Spleen (tissue), 11 donors: ENCODE data around the gene TIPARP. TPM values are rescaled to one million over a fixed set of nuclear protein-coding genes. Genes with fewer than 3 reads are reported as not detected.

Source experiments
- DNase-seq: peaks from one replicate; pipeline ENCODE4 v3.0.0-alpha.2; 2020
- H3K27ac ChIP-seq, 8 donors: fragments of 200-600 bp; sonication (generic) in 7 of 8; 1 replicate in 4 of 8; 2 replicates in 4 of 8; pipeline versions ENCODE4 v1.5.0 to v1.8.0; 2016 to 2021; ENCODE audit warnings: inconsistent platforms in 4 of 8, mild to moderate bottlenecking in 4 of 8, moderate library complexity in 1 of 8
- H3K27me3 ChIP-seq, 7 donors: fragments of 200-600 bp; sonication (generic) in 6 of 7; replicated peaks in 1 of 7; 1 replicate in 4 of 7; 2 replicates in 3 of 7; pipeline versions ENCODE4 v1.5.0 to v1.8.0; 2016 to 2021; ENCODE audit warnings: inconsistent platforms in 3 of 7, mild to moderate bottlenecking in 1 of 7
- H3K36me3 ChIP-seq, 6 donors: fragments of 200-600 bp; sonication (generic) in 5 of 6; 1 replicate in 4 of 6; 2 replicates in 2 of 6; pipeline versions ENCODE4 v1.5.0 to v1.8.0; 2016 to 2021; ENCODE audit warnings: inconsistent platforms in 2 of 6
- H3K4me1 ChIP-seq, 6 donors: fragments of 200-600 bp; sonication (generic) in 5 of 6; 1 replicate in 3 of 6; 2 replicates in 3 of 6; pipeline versions ENCODE4 v1.5.0 to v1.8.0; 2016 to 2021; ENCODE audit warnings: inconsistent platforms in 3 of 6
- H3K4me3 ChIP-seq, 8 donors: fragments of 200-600 bp; sonication (generic) in 7 of 8; 1 replicate in 4 of 8; 2 replicates in 4 of 8; pipeline versions ENCODE4 v1.5.0 to v1.8.0; 2016 to 2021; ENCODE audit warnings: inconsistent platforms in 4 of 8, mild to moderate bottlenecking in 4 of 8, moderate library complexity in 2 of 8
- H3K9me3 ChIP-seq, 8 donors: fragments of 200-600 bp; sonication (generic) in 7 of 8; 1 replicate in 4 of 8; 2 replicates in 4 of 8; pipeline versions ENCODE4 v1.5.0 to v1.8.0; 2016 to 2021; ENCODE audit warnings: inconsistent platforms in 4 of 8
- POLR2A ChIP-seq, 3 donors: fragments of 450-650 bp; IDR thresholded peaks; one replicate each; pipeline ENCODE4 v1.5.1; 2017; ENCODE audit warnings: antibody characterized with exemption in 3 of 3, mild to moderate bottlenecking in 1 of 3
- POLR2AphosphoS5 ChIP-seq, 3 donors: sonication (generic); formaldehyde crosslinking; IDR thresholded peaks; one replicate each; pipeline ENCODE4 v1.5.1; 2017; ENCODE audit warnings: antibody characterized with exemption in 3 of 3
- WGBS, 5 donors: extraction: QIAGEN DNeasy Blood & Tissue Kit in 3 of 5; methylation state at CpG; one replicate each; pipeline versions ENCODE4 v1.1.5 to v1.1.7; 2013 to 2018; 5-methylcytosine and 5-hydroxymethylcytosine counted together
- intact Hi-C: fragments of 100-400 bp; cut with DNase I; formaldehyde crosslinking; loops from one replicate; pipeline ENCODE4 v1.15.0; 2023; ENCODE audit warnings: low total_unique reads
- polyA plus RNA-seq, 3 donors: library from polyadenylated mRNA; stranded (reverse); fragments of 200-250 nt; gene quantifications; one replicate each; pipeline ENCODE4 v1.2.1, GENCODE V29; 2013
- total RNA-seq, 7 donors: library from RNA; depleted of rRNA in 3 of 7; stranded (reverse); fragments of >200 nt in 3 of 7; fragmentation: NEBNext Ultra II Directional in 4 of 7; extraction: Animal tissue kit (Norgen Biotek cat#: 25700) in 4 of 7; gene quantifications; one replicate each; pipeline versions ENCODE4 v1.1.0 to v1.2.1, GENCODE V29; 2016 to 2021
- TF ChIP-seq, protein P1 (sequence below), 11 experiments: fragments of 200-600 bp in 7 of 11; fragments of 450-650 bp in 4 of 11; sonication (generic) in 4 of 11; IDR thresholded peaks in 8 of 11; conservative IDR thresholded peaks in 3 of 11; 1 replicate in 7 of 11; 2 replicates in 4 of 11; pipeline versions ENCODE4 v1.4.0 to v1.8.0; 2016 to 2021; ENCODE audit warnings: antibody characterized with exemption in 11 of 11, inconsistent platforms in 4 of 11, mild to moderate bottlenecking in 1 of 11
- donor health status: healthy with polysubstance abuse.
- donor health status: DM: no; HTN: no; CAD: no; lungs with moderate emphysema.
- donor health status: DM: no; HTN: no; CAD: no.
- donor health status: Bipolar disorder and iron deficiency.
- donor health status: healthy.
- donor health status: DM: no; HTN: no; CAD: no.
- donor health status: DM: yes; HTN: yes; CAD: no.

Gene TIPARP
- total and polyA plus RNA-seq, 10 donors = 4.5 to 39.8 (median 25.1) TPM

DNA sequence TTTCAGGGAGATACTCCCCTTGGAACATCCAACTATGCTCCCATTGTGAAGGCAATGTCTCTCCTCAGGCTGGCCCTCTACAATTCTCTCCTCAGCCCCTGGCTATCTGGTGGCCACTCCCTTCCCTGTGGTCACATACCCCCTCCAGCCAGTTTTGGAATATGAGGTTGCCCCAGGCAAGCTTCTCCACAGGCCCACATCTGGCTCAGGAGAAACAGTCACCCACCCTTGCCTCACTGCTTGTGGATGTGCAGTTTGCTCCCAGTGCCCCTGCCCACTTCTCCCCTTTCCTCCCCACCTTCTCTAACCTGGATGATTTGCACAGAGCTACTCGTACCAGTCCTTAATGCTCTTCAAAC lies 15.7 kb upstream of the TIPARP start:
- Histone ChIP-seq H3K27me3 (no peaks in the 10 kb centered on the region), H3K9me3 (no peaks in the 10 kb centered on the region), H3K4me1 (peaks cover 0 to 25% (median 13%) of the 10 kb centered on the region in 6 donors), H3K27ac (no peak overlapping the region), H3K36me3 (no peaks in the 10 kb centered on the region), H3K4me3 (no peak overlapping the region)
- no peak for DNase-seq
- TF ChIP-seq, protein P1, sequence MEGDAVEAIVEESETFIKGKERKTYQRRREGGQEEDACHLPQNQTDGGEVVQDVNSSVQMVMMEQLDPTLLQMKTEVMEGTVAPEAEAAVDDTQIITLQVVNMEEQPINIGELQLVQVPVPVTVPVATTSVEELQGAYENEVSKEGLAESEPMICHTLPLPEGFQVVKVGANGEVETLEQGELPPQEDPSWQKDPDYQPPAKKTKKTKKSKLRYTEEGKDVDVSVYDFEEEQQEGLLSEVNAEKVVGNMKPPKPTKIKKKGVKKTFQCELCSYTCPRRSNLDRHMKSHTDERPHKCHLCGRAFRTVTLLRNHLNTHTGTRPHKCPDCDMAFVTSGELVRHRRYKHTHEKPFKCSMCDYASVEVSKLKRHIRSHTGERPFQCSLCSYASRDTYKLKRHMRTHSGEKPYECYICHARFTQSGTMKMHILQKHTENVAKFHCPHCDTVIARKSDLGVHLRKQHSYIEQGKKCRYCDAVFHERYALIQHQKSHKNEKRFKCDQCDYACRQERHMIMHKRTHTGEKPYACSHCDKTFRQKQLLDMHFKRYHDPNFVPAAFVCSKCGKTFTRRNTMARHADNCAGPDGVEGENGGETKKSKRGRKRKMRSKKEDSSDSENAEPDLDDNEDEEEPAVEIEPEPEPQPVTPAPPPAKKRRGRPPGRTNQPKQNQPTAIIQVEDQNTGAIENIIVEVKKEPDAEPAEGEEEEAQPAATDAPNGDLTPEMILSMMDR (IDR thresholded peaks at IDR 0.05 in 8 of 11, conservative IDR thresholded peaks at IDR 0.05 in 3 of 11) = no peak
- 73 to 100% (median 92%) methylated on average over 1 of the region's 1 CpG for WGBS, 5 donors
- intact Hi-C loops = no loop called here

DNA sequence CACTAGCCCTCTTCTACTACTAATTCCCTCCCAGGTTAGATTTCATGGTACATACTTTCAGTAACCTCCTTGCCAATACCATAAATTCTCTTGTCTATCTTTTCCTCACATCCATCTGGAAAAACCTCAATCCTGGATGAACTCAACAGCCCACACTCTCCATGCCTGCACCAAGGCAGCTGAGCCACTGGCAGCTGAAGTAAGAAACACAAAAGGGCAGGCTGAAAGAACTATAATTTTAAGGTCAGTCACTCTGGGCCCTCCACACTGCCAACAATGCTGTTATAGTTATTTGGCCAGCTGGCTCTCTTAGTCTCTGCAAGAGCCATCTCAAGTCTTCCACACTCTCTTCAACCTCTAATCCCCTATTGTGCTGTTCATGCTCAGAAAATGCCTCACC lies 15.1 kb upstream of the TIPARP start:
- DNase-seq = no peak
- no peak overlapping the region for H3K27ac ChIP-seq
- peaks cover 0 to 30% (median 18%) of the 10 kb centered on the region in 6 donors for H3K4me1 ChIP-seq
- no peak overlapping the region for H3K4me3 ChIP-seq
- intact Hi-C loops = no loop called here
- H3K27me3 ChIP-seq = no peaks in the 10 kb centered on the region
- no peaks in the 10 kb centered on the region for H3K36me3 ChIP-seq
- TF ChIP-seq POLR2A (IDR thresholded peaks at IDR 0.05) (no peak), POLR2AphosphoS5 (IDR thresholded peaks at IDR 0.05) (no peak)
- TF ChIP-seq, protein P1 (IDR thresholded peaks at IDR 0.05 in 8 of 11, conservative IDR thresholded peaks at IDR 0.05 in 3 of 11) = no peak
- no peaks in the 10 kb centered on the region for H3K9me3 ChIP-seq

DNA sequence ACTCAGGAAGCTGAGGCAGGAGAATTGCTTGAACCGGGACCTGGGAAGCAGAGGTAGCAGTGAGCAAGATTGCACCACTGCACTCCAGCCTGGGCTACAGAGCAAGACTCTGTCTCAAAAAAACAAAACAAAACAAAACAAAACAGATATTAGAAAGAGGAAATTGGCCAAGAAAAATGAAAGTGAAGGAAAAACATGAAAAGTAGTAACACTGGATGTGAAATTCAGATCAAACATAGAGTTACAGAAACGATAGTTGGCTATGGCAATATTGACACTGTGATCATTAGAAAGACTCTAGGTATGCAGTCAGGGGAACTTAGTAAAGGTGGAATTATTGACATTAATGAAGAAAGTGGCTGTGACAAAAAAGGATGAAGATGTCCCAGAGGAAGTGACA lies 13.2 kb upstream of the TIPARP start:
- TF ChIP-seq POLR2A (IDR thresholded peaks at IDR 0.05) (no peak), POLR2AphosphoS5 (IDR thresholded peaks at IDR 0.05) (no peak)
- TF ChIP-seq, protein P1 (IDR thresholded peaks at IDR 0.05 in 8 of 11, conservative IDR thresholded peaks at IDR 0.05 in 3 of 11) = no peak
- no peaks in the 10 kb centered on the region for H3K36me3 ChIP-seq
- H3K4me3 ChIP-seq = no peak overlapping the region
- H3K9me3 ChIP-seq = no peaks in the 10 kb centered on the region
- intact Hi-C loops = no loop called here
- H3K27ac ChIP-seq = peak overlapping the region in 5 of 8 donors; percentile 35 to 57 (median 44)
- 36 to 65% (median 53%) methylated on average over 2 of the region's 2 CpGs for WGBS, 5 donors
- no peaks in the 10 kb centered on the region for H3K27me3 ChIP-seq
- no peak for DNase-seq
- H3K4me1 ChIP-seq = peaks cover 6 to 49% (median 34%) of the 10 kb centered on the region in 6 donors

DNA sequence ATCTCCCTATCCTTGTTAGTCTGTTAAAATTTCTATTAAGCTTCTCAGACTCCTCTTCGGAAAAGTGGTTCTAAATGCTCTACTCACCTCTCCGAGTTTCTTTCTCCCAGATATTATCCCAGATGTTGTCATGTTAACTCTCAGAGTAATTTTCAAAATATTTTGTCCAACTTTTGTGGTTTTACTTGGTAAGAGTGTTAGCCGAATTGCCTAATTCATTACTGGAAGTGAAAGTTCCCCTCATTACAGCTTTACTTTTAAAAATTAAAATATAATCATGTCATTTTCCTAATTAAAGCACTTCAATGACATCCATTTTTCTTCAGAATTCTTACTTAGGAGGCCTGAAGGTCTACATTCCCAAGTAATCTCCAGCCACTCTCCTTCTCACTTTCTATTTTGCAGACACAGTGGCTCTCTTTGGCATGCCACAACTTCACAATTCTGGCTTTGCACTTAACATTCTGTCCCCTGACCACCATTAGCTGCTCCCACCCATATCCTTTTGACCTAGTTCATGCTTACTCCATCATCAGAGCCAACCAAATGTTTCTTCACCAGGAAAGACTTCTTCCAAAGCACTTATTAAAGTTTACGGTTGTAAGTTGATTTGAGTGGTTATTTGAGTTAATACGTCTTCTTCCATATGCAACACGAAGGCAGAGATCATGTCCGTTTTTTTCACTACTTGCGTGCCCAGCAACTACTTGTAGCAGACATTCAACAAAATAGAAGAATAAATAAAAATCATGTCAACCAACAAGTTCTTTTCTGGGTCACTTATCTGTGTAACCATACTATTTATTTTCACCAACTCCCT lies 10.2 kb upstream of the TIPARP start:
- WGBS, 5 donors = 43 to 58% (median 55%) methylated on average over 8 of the region's 8 CpGs
- Histone ChIP-seq H3K27ac (peak overlapping the region; percentile 39 to 78 (median 64)), H3K27me3 (no peaks in the 10 kb centered on the region), H3K4me3 (peak overlapping the region in 1 of 8 donors; percentile 24), H3K9me3 (no peaks in the 10 kb centered on the region), H3K36me3 (no peaks in the 10 kb centered on the region), H3K4me1 (peaks cover 6 to 74% (median 47%) of the 10 kb centered on the region in 6 donors)
- intact Hi-C loops = no loop called here
- no peak for TF ChIP-seq POLR2A (IDR thresholded peaks at IDR 0.05)
- TF ChIP-seq, protein P1 (IDR thresholded peaks at IDR 0.05 in 8 of 11, conservative IDR thresholded peaks at IDR 0.05 in 3 of 11) = no peak
- no peak for TF ChIP-seq POLR2AphosphoS5 (IDR thresholded peaks at IDR 0.05)
- no peak for DNase-seq
